ENCODE results near the gene CRYM. TPM values are rescaled to one million over a fixed set of nuclear protein-coding genes. Genes with fewer than 3 reads are reported as not detected.
"Not testable (repeated sequence)": the region's sequence is repeated elsewhere in the genome, so short reads cannot be mapped to it uniquely, and the experiment has no call there.

CRYM gene
- total RNA-seq, 1 experiment from 2014 or later, result 4.9 TPM

DNA sequence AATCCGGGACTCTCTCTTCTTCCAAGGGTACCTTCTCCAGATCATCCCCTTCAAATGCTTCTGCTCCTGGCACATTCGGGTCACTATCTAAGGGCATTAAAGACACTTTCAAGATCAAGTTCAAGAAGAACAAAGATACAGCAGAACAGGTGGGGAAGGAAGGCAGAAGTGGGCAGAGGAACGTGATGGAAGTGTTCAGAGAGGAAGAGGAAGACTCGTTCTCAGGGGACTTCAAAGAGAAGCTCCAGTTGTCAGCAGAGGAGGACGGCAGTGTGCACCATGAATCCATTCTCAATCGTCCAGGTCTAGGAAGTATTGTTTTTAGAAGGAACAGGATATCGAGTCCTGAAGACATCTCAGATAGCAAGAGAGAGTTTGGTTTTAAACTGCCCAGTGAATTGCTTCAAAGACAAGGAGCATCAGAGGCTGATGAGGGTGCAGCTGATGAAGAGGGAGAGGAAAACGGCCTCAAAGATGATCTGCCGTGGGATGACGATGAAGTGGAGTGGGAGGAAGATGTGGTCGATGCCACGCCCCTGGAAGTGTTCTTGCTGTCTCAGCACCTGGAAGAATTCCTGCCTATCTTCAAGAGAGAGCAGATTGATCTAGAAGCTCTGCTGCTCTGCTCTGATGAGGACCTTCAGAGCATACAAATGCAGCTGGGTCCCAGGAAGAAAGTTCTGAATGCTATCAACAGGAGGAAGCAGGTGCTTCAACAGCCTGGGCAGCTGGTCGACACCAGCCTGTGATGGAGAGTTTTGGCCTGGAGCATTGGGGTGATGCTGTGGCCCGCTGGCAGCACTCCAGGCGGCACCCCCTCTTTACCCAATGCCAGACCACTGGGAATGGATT lies 27.8 kb downstream of the CRYM start:
- H3K9me3 ChIP-seq (ENCODE audit: control insufficient read depth in 1 of 2, insufficient read depth in 1 of 2, low read depth in 1 of 2, low read length in 2 of 2), result no peaks in the 10 kb centered on the region
- CTCF ChIA-PET, result no interaction called here
- ATAC-seq (no peak), DNase-seq (ENCODE audit: low read depth, low spot score) (no peak)
- no peaks in the 10 kb centered on the region for H3K79me2 ChIP-seq (ENCODE audit: insufficient read depth, low read length)
- no peaks in the 10 kb centered on the region for H3K36me3 ChIP-seq (ENCODE audit: control insufficient read depth in 1 of 2, insufficient read depth in 2 of 2, low read length in 2 of 2)
- H3K27me3 ChIP-seq (ENCODE audit: insufficient read depth, low read length), result peaks cover 3% of the 10 kb centered on the region; the same call in 1 of the 2 replicates
- H2AFZ ChIP-seq (ENCODE audit: low read depth, low read length, poor library complexity, severe bottlenecking), result no peak overlapping the region
- RAD21 ChIA-PET (ENCODE audit: low non-redundant PET in 1 of 2, low total read pairs in 2 of 2, uncharacterized antibody in 2 of 2, unreplicated experiment in 2 of 2), result no interaction called here
- TF ChIP-seq, protein P1, sequence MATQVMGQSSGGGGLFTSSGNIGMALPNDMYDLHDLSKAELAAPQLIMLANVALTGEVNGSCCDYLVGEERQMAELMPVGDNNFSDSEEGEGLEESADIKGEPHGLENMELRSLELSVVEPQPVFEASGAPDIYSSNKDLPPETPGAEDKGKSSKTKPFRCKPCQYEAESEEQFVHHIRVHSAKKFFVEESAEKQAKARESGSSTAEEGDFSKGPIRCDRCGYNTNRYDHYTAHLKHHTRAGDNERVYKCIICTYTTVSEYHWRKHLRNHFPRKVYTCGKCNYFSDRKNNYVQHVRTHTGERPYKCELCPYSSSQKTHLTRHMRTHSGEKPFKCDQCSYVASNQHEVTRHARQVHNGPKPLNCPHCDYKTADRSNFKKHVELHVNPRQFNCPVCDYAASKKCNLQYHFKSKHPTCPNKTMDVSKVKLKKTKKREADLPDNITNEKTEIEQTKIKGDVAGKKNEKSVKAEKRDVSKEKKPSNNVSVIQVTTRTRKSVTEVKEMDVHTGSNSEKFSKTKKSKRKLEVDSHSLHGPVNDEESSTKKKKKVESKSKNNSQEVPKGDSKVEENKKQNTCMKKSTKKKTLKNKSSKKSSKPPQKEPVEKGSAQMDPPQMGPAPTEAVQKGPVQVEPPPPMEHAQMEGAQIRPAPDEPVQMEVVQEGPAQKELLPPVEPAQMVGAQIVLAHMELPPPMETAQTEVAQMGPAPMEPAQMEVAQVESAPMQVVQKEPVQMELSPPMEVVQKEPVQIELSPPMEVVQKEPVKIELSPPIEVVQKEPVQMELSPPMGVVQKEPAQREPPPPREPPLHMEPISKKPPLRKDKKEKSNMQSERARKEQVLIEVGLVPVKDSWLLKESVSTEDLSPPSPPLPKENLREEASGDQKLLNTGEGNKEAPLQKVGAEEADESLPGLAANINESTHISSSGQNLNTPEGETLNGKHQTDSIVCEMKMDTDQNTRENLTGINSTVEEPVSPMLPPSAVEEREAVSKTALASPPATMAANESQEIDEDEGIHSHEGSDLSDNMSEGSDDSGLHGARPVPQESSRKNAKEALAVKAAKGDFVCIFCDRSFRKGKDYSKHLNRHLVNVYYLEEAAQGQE (IDR thresholded peaks at IDR 0.05; ENCODE audit: low read depth), result no peak
- TF ChIP-seq SIN3A (IDR thresholded peaks at IDR 0.05; ENCODE audit: low read depth), result no peak
- TF ChIP-seq, protein P2, sequence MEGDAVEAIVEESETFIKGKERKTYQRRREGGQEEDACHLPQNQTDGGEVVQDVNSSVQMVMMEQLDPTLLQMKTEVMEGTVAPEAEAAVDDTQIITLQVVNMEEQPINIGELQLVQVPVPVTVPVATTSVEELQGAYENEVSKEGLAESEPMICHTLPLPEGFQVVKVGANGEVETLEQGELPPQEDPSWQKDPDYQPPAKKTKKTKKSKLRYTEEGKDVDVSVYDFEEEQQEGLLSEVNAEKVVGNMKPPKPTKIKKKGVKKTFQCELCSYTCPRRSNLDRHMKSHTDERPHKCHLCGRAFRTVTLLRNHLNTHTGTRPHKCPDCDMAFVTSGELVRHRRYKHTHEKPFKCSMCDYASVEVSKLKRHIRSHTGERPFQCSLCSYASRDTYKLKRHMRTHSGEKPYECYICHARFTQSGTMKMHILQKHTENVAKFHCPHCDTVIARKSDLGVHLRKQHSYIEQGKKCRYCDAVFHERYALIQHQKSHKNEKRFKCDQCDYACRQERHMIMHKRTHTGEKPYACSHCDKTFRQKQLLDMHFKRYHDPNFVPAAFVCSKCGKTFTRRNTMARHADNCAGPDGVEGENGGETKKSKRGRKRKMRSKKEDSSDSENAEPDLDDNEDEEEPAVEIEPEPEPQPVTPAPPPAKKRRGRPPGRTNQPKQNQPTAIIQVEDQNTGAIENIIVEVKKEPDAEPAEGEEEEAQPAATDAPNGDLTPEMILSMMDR (IDR thresholded peaks at IDR 0.05 in 2 of 3, conservative IDR thresholded peaks at IDR 0.05 in 1 of 3; ENCODE audit: borderline replicate concordance in 1 of 3, insufficient read depth in 1 of 3, low read depth in 2 of 3, low read length in 2 of 3), result no peak
- H3K4me1 ChIP-seq (ENCODE audit: control insufficient read depth in 1 of 2, insufficient read depth in 2 of 2, low read length in 2 of 2), result no peaks in the 10 kb centered on the region
- intact Hi-C loops (cut with micrococcal nuclease), result no loop called here
- no peaks in the 10 kb centered on the region for H4K20me1 ChIP-seq (ENCODE audit: insufficient read depth)
- H3K9ac ChIP-seq (ENCODE audit: low read length), result no peak overlapping the region
- H3K9me2 ChIP-seq (ENCODE audit: insufficient read depth), result no peaks in the 10 kb centered on the region
- no peak overlapping the region for H3K4me2 ChIP-seq (ENCODE audit: low read length)
- H3K4me3 ChIP-seq (replicated peaks in 1 of 2; ENCODE audit: low read depth in 1 of 2, low read length in 2 of 2), result no peak overlapping the region
- POLR2A ChIA-PET, result no interaction called here
- no peak overlapping the region for H3K27ac ChIP-seq (ENCODE audit: low read depth, low read length)
- no TSS peak for BruUV-seq (replicated peaks)

DNA sequence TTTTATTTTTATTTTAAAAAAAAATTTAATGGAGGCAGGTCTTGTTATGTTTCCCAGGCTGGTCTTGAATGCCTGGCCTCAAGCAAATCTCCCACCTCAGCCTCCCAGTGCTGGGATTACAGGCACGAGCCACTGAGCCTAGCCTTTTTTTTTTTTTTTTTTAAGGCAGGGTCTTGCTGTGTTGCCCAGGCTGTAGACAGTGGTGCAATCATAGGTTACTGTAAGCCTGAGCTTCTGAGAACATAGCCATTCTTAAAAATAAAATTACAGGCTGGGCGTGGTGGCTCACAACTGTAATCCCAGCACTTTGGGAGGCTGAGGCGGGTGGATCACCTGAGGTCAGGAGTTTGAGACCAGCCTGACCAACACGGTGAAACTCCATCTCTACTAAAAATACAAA lies 29.9 kb downstream of the CRYM start:
- H3K4me2 ChIP-seq (ENCODE audit: low read length); H2AFZ ChIP-seq (ENCODE audit: low read depth, low read length, poor library complexity, severe bottlenecking); DNase-seq (ENCODE audit: low read depth, low spot score); H3K4me3 ChIP-seq (replicated peaks in 1 of 2; ENCODE audit: low read depth in 1 of 2, low read length in 2 of 2); H4K20me1 ChIP-seq (ENCODE audit: insufficient read depth); H3K9ac ChIP-seq (ENCODE audit: low read length); H3K4me1 ChIP-seq (ENCODE audit: control insufficient read depth in 1 of 2, insufficient read depth in 2 of 2, low read length in 2 of 2); POLR2A ChIA-PET; H3K27ac ChIP-seq (ENCODE audit: low read depth, low read length); H3K36me3 ChIP-seq (ENCODE audit: control insufficient read depth in 1 of 2, insufficient read depth in 2 of 2, low read length in 2 of 2); CTCF ChIA-PET; ATAC-seq; H3K27me3 ChIP-seq (ENCODE audit: insufficient read depth, low read length); BruUV-seq (replicated peaks); H3K79me2 ChIP-seq (ENCODE audit: insufficient read depth, low read length); RAD21 ChIA-PET (ENCODE audit: low non-redundant PET in 1 of 2, low total read pairs in 2 of 2, uncharacterized antibody in 2 of 2, unreplicated experiment in 2 of 2); H3K9me2 ChIP-seq (ENCODE audit: insufficient read depth); H3K9me3 ChIP-seq (ENCODE audit: control insufficient read depth in 1 of 2, insufficient read depth in 1 of 2, low read depth in 1 of 2, low read length in 2 of 2); intact Hi-C loops (cut with micrococcal nuclease): not testable (repeated sequence)
